Osteoblast (primary cell): ENCODE data around the gene TENM3. TPM values are rescaled to one million over a fixed set of nuclear protein-coding genes. Genes with fewer than 3 reads are reported as not detected.

Experiments used
- DNase-seq: peaks from one replicate; pipeline ENCODE4 v3.0.0; 2011; ENCODE audit warnings: low spot score, mixed read lengths; ENCODE audit not compliant: insufficient read length; ENCODE audit errors: missing footprints
- H2AFZ ChIP-seq: 2 replicates; pipeline ENCODE4 v1.6.0; 2011; ENCODE audit warnings: mild to moderate bottlenecking, low read length
- H3K27ac ChIP-seq: 2 replicates; pipeline ENCODE4 v1.5.1; 2011; ENCODE audit warnings: mild to moderate bottlenecking, low read depth, low read length, moderate library complexity
- H3K27me3 ChIP-seq: 2 replicates; pipeline ENCODE4 v1.6.0; 2012; ENCODE audit warnings: mild to moderate bottlenecking, control low read depth, inconsistent platforms, low read length, moderate library complexity; ENCODE audit not compliant: insufficient read depth
- H3K36me3 ChIP-seq: 2 replicates; pipeline ENCODE4 v1.5.1; 2011; ENCODE audit warnings: mild to moderate bottlenecking, low read length, control low read depth, moderate library complexity; ENCODE audit not compliant: insufficient read depth
- H3K4me1 ChIP-seq: 2 replicates; pipeline ENCODE4 v1.5.1; 2011; ENCODE audit warnings: mild to moderate bottlenecking, low read length, control low read depth, moderate library complexity; ENCODE audit not compliant: insufficient read depth
- H3K4me2 ChIP-seq: 2 replicates; pipeline ENCODE4 v1.6.0; 2011; ENCODE audit warnings: mild to moderate bottlenecking, low read length; ENCODE audit not compliant: insufficient read depth
- H3K4me3 ChIP-seq: fragments of 200-600 bp; sonication (generic); 3 replicates; pipeline ENCODE4 v1.5.1; 2012; ENCODE audit warnings: mild to moderate bottlenecking, low read length, inconsistent platforms; ENCODE audit not compliant: insufficient read depth
- H3K79me2 ChIP-seq: 2 replicates; pipeline ENCODE4 v1.6.0; 2012; ENCODE audit warnings: mild to moderate bottlenecking, low read length, control low read depth, inconsistent platforms; ENCODE audit not compliant: insufficient read depth
- H3K9me3 ChIP-seq: 2 replicates; pipeline ENCODE4 v1.5.1; 2011; ENCODE audit warnings: low read depth, low read length, control low read depth
- H4K20me1 ChIP-seq: 2 replicates; pipeline ENCODE4 v1.6.0; 2012; ENCODE audit warnings: mild to moderate bottlenecking, low read length, control low read depth; ENCODE audit not compliant: insufficient read depth
- CTCF ChIP-seq: IDR thresholded peaks from 2 replicates; pipeline ENCODE4 v1.5.1; 2011; ENCODE audit warnings: mild to moderate bottlenecking, low read depth, low read length, moderate library complexity; ENCODE audit errors: extremely low read depth
- total RNA-seq: library from RNA; depleted of rRNA; stranded (reverse); fragments of >200 nt; gene quantifications from 2 replicates; pipeline ENCODE4 v1.2.3, GENCODE V29; 2012

The TENM3 gene
- total RNA-seq, 1 donor: 59.0 TPM

DNA sequence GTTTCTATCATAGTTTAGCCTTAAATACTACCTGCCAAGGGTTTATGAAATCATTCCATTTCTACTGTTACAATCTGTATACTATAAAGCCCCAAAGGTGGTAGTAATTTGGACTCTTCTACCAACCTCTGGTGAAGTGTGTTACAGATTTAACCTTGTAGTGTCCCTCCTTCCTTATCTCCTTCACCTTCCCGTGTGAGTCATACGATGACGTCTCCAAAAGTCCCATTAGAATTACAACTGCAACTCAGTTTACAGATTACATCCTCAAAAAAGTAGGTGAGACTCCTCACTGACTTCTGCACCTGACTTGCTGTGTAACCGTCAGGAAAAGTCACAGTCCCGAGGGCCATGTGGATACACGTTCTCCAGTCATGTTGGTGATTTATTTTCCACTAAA lies 455.0 kb downstream of the TENM3 start:
- H3K9me3 ChIP-seq: no peaks in the 10 kb centered on the region
- H3K36me3 ChIP-seq: no peaks in the 10 kb centered on the region
- no peak for TF ChIP-seq CTCF
- H3K27ac ChIP-seq: no peak overlapping the region
- no peak for DNase-seq
- H3K4me3 ChIP-seq: no peak overlapping the region
- no peaks in the 10 kb centered on the region for H3K27me3 ChIP-seq
- H3K79me2 ChIP-seq: no peaks in the 10 kb centered on the region
- H4K20me1 ChIP-seq: no peaks in the 10 kb centered on the region
- no peak overlapping the region for H2AFZ ChIP-seq
- H3K4me2 ChIP-seq: no peak overlapping the region
- H3K4me1 ChIP-seq: no peaks in the 10 kb centered on the region

GRCh38 chr4:182699201-182699600 lies 456.0 kb downstream of the TENM3 start:
- Histone ChIP-seq H4K20me1 (no peaks in the 10 kb centered on the region), H2AFZ (no peak overlapping the region), H3K36me3 (no peaks in the 10 kb centered on the region), H3K27me3 (no peaks in the 10 kb centered on the region), H3K9me3 (no peaks in the 10 kb centered on the region), H3K79me2 (no peaks in the 10 kb centered on the region), H3K4me2 (no peak overlapping the region), H3K4me1 (no peaks in the 10 kb centered on the region), H3K4me3 (no peak overlapping the region), H3K27ac (no peak overlapping the region)
- no peak for DNase-seq
- no peak for TF ChIP-seq CTCF

GRCh38 chr4:182699795-182700194 lies 456.6 kb downstream of the TENM3 start:
- H2AFZ ChIP-seq: no peak overlapping the region
- no peak overlapping the region for H3K4me2 ChIP-seq
- DNase-seq: no peak
- no peaks in the 10 kb centered on the region for H3K4me1 ChIP-seq
- H3K9me3 ChIP-seq: no peaks in the 10 kb centered on the region
- no peak overlapping the region for H3K4me3 ChIP-seq
- no peaks in the 10 kb centered on the region for H3K79me2 ChIP-seq
- no peak for TF ChIP-seq CTCF
- no peaks in the 10 kb centered on the region for H3K27me3 ChIP-seq
- H3K27ac ChIP-seq: no peak overlapping the region
- no peaks in the 10 kb centered on the region for H4K20me1 ChIP-seq
- H3K36me3 ChIP-seq: no peaks in the 10 kb centered on the region

DNA sequence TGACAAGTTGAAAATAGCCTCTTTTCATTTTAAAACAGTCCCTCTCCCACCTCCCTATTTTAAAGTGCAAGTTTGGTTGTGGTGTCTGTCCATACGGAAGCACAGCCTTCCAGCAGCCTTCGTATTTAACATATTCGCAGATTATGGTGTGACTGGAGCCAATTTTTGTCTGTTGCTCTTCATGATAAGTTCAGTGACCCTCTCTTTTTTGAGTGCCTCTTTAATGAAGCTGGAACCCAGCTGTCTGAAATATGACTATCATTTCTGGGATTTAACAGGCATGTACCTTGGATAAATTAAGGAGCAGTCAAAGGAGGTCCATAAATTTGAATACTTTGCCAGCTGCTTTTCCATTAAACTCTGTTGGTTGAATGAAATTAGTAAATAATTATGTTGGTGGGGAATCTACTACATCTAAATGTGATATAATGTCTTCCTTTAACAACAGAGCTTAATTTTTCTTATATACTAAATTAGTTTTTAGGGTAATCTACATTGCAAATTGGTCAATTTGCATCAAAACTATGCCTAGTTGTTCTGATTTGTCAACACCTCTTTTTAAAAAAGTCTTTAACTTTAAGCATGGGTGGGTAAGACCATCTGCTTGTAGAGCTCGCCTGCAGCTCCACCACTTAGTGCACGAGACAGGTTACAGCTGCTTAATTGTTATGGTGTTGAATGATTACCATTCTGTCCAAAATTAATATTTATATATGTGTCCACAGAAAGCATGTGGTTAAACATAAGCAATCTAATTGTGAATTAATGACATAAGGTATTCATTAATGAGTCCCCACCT lies 457.4 kb downstream of the TENM3 start:
- Histone ChIP-seq H3K4me3 (no peak overlapping the region), H3K4me1 (no peaks in the 10 kb centered on the region), H3K9me3 (no peaks in the 10 kb centered on the region), H3K27ac (no peak overlapping the region), H3K36me3 (no peaks in the 10 kb centered on the region), H3K79me2 (no peaks in the 10 kb centered on the region), H3K27me3 (no peaks in the 10 kb centered on the region), H3K4me2 (no peak overlapping the region), H4K20me1 (no peaks in the 10 kb centered on the region), H2AFZ (no peak overlapping the region)
- TF ChIP-seq CTCF: no peak
- no peak for DNase-seq
